HepG2 (cell line): ENCODE results near the gene MYBPC2. TPM values are rescaled to one million over a fixed set of nuclear protein-coding genes. Genes with fewer than 3 reads are reported as not detected.

Experiments used
- CHD4 ChIP-seq: fragments of 200-600 bp; sonication (generic); IDR thresholded peaks from 2 replicates; pipeline ENCODE4 v1.7.0; 2017; ENCODE audit warnings: mild to moderate bottlenecking, low read length, borderline replicate concordance
- CTCF ChIP-seq: sonication (generic); formaldehyde crosslinking; IDR thresholded peaks from 2 replicates; pipeline ENCODE4 v1.5.0; 2020; ENCODE audit warnings: mild to moderate bottlenecking, missing genetic modification reagents, moderate library complexity
- KDM1A ChIP-seq: IDR thresholded peaks from 2 replicates; pipeline ENCODE4 v1.6.1; 2016; ENCODE audit warnings: missing compliant biosample characterization
- KDM2A ChIP-seq: sonication (generic); formaldehyde crosslinking; IDR thresholded peaks from 2 replicates; pipeline ENCODE4 v1.4.0; 2020; ENCODE audit warnings: low read depth, missing genetic modification reagents, borderline replicate concordance
- MXD1 ChIP-seq: sonication (generic); formaldehyde crosslinking; IDR thresholded peaks from 2 replicates; pipeline ENCODE4 v1.4.0; 2020; ENCODE audit warnings: mild to moderate bottlenecking, missing genetic modification reagents
- NR2F1 ChIP-seq, 2 experiments: fragments of 450-650 bp in 1 of 2; formaldehyde crosslinking in 1 of 2; IDR thresholded peaks; 2 replicates each; pipeline versions ENCODE4 v1.5.0 to v1.6.1; 2016 to 2020; ENCODE audit warnings: mild to moderate bottlenecking in 1 of 2, missing compliant biosample characterization in 1 of 2, missing genetic modification reagents in 1 of 2, moderate library complexity in 1 of 2
- NR2F6 ChIP-seq, 2 experiments: IDR thresholded peaks; 2 replicates each; pipeline ENCODE4 v1.6.1; 2016; ENCODE audit warnings: antibody characterized with exemption in 1 of 2, mild to moderate bottlenecking in 1 of 2
- PHF20 ChIP-seq: sonication (generic); formaldehyde crosslinking; IDR thresholded peaks from 2 replicates; pipeline ENCODE4 v1.5.0; 2020; ENCODE audit warnings: mild to moderate bottlenecking, missing genetic modification reagents
- ZMYM2 ChIP-seq: sonication (generic); formaldehyde crosslinking; IDR thresholded peaks from 2 replicates; pipeline ENCODE4 v1.8.0; 2022; ENCODE audit warnings: mild to moderate bottlenecking, missing genetic modification reagents
- ZNF24 ChIP-seq: fragments of 450-650 bp; IDR thresholded peaks from 2 replicates; pipeline ENCODE4 v1.6.1; 2017; ENCODE audit warnings: antibody characterized with exemption, mild to moderate bottlenecking
- ZNF687 ChIP-seq: sonication (generic); formaldehyde crosslinking; IDR thresholded peaks from 2 replicates; pipeline ENCODE4 v1.5.1; 2020; ENCODE audit warnings: mild to moderate bottlenecking, missing genetic modification reagents, moderate library complexity
- ZNF839 ChIP-seq: sonication (generic); formaldehyde crosslinking; IDR thresholded peaks from 2 replicates; pipeline ENCODE4 v1.4.0; 2020; ENCODE audit warnings: missing genetic modification reagents, mild to moderate bottlenecking, borderline replicate concordance
- polyA plus RNA-seq, 8 experiments: library from polyadenylated mRNA; depleted of rRNA in 3 of 8; stranded (reverse) in 7 of 8; unstranded in 1 of 8; fragments of >200 nt; fragmentation: Illumina TruSeq in 4 of 8; extraction: Trizol in 4 of 8; gene quantifications; 2 replicates each; pipeline versions ENCODE4 v1.2.1 to v1.2.3, GENCODE V29; 2011 to 2016; ENCODE audit warnings: low read depth in 4 of 8, missing spikeins in 1 of 8, mixed read lengths in 1 of 8; ENCODE audit not compliant: insufficient read depth in 1 of 8
- total RNA-seq, 5 experiments: library from RNA; depleted of rRNA; stranded (reverse); fragments of >200 nt; fragmentation: Illumina TruSeq; extraction: Trizol; gene quantifications; 2 replicates each; pipeline ENCODE4 v1.2.3, GENCODE V29; 2016; ENCODE audit warnings: low read depth in 1 of 5
- TF ChIP-seq, protein P1 (sequence below): sonication (generic); formaldehyde crosslinking; IDR thresholded peaks from 2 replicates; pipeline ENCODE4 v1.4.0; 2020; ENCODE audit warnings: missing genetic modification reagents
- TF ChIP-seq, protein P2 (sequence below): sonication (generic); IDR thresholded peaks from 2 replicates; pipeline ENCODE4 v1.6.1; 2016; ENCODE audit warnings: low read depth, borderline replicate concordance
- TF ChIP-seq, protein P3 (sequence below): sonication (generic); formaldehyde crosslinking; IDR thresholded peaks from 2 replicates; pipeline ENCODE4 v1.8.1; 2023; ENCODE audit warnings: mild to moderate bottlenecking, inconsistent platforms, moderate library complexity, missing genetic modification reagents, borderline replicate concordance

Gene MYBPC2
- total and polyA plus RNA-seq, 2 of the 13 experiments (the other 11 are each of a cell fraction or from before 2014, with no cell fraction given), result not detected

DNA sequence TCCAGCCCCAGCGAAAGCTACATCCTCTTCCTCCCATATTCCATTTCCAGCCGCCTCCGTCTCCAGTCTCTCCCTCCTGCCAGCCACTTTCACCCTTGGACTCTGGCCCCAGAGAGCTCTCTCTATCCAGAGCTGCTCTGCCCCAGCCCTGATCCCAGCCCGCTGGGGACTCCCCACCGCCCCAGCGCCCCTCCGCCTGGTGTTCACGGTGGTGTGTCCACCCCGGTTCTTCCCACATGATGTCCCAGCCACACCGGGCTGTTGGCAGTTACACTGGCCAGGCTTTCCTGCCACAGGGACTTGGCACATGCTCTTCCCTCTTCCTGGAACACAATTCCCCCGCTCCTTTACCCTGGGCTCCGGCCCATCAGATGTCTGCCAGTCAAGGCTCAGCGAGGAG, 32.3 kb downstream of the MYBPC2 start (continued):
- TF ChIP-seq KDM2A (CRISPR knock-in tag) (0 out of 2 replicates have a peak, but pooled peaks have one; percentile 12), CHD4 (0 out of 2 replicates have a peak, but pooled peaks have one; percentile 46), ZNF687 (CRISPR knock-in tag) (peak; percentile 35), ZNF839 (CRISPR knock-in tag) (peak; percentile 41; the same call in 1 of the 2 replicates), ZNF24 (no peak), NR2F1 (CRISPR knock-in tag; IDR thresholded peaks at IDR 0.05) (0 out of 4 replicates have a peak, but pooled peaks of 1 of the 2 experiments have one; percentile 32), MXD1 (CRISPR knock-in tag) (0 out of 2 replicates have a peak, but pooled peaks have one; percentile 25), PHF20 (CRISPR knock-in tag) (no peak), CTCF (CRISPR knock-in tag) (peak; percentile 10; the same call in 1 of the 2 replicates), KDM1A (CRISPR knock-in tag) (0 out of 2 replicates have a peak, but pooled peaks have one; percentile 55), ZMYM2 (no peak), NR2F6 (IDR thresholded peaks at IDR 0.05) (0 out of 2 replicates have a peak, but pooled peaks have one; percentile 27), NR2F6 (CRISPR knock-in tag; IDR thresholded peaks at IDR 0.05) (no peak)
- TF ChIP-seq, protein P1, sequence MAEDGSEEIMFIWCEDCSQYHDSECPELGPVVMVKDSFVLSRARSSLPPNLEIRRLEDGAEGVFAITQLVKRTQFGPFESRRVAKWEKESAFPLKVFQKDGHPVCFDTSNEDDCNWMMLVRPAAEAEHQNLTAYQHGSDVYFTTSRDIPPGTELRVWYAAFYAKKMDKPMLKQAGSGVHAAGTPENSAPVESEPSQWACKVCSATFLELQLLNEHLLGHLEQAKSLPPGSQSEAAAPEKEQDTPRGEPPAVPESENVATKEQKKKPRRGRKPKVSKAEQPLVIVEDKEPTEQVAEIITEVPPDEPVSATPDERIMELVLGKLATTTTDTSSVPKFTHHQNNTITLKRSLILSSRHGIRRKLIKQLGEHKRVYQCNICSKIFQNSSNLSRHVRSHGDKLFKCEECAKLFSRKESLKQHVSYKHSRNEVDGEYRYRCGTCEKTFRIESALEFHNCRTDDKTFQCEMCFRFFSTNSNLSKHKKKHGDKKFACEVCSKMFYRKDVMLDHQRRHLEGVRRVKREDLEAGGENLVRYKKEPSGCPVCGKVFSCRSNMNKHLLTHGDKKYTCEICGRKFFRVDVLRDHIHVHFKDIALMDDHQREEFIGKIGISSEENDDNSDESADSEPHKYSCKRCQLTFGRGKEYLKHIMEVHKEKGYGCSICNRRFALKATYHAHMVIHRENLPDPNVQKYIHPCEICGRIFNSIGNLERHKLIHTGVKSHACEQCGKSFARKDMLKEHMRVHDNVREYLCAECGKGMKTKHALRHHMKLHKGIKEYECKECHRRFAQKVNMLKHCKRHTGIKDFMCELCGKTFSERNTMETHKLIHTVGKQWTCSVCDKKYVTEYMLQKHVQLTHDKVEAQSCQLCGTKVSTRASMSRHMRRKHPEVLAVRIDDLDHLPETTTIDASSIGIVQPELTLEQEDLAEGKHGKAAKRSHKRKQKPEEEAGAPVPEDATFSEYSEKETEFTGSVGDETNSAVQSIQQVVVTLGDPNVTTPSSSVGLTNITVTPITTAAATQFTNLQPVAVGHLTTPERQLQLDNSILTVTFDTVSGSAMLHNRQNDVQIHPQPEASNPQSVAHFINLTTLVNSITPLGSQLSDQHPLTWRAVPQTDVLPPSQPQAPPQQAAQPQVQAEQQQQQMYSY (CRISPR knock-in tag), result peak; percentile 66
- TF ChIP-seq, protein P2, sequence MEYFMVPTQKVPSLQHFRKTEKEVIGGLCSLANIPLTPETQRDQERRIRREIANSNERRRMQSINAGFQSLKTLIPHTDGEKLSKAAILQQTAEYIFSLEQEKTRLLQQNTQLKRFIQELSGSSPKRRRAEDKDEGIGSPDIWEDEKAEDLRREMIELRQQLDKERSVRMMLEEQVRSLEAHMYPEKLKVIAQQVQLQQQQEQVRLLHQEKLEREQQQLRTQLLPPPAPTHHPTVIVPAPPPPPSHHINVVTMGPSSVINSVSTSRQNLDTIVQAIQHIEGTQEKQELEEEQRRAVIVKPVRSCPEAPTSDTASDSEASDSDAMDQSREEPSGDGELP, result peak; percentile 15; the same call in 1 of the 2 replicates
- TF ChIP-seq, protein P3, sequence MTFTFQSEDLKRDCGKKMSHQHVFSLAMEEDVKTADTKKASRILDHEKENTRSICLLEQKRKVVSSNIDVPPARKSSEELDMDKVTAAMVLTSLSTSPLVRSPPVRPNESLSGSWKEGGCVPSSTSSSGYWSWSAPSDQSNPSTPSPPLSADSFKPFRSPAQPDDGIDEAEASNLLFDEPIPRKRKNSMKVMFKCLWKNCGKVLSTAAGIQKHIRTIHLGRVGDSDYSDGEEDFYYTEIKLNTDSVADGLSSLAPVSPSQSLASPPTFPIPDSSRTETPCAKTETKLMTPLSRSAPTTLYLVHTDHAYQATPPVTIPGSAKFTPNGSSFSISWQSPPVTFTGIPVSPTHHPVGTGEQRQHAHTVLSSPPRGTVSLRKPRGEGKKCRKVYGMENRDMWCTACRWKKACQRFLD, result 0 out of 2 replicates have a peak, but pooled peaks have one; percentile 40
